GM23338 (cell line): ENCODE results near the gene ANKRD63. TPM values are rescaled to one million over a fixed set of nuclear protein-coding genes. Genes with fewer than 3 reads are reported as not detected.

ENCODE experiments used
- ATAC-seq: fragments of 200-7000 bp; cut with Tn5 transposase; 3 replicates; pipeline ENCODE4 v1.9.1; 2020
- DNase-seq: peaks from one replicate; pipeline ENCODE4 v3.0.0-alpha.2; 2015; ENCODE audit warnings: low spot score
- H2AFZ ChIP-seq: fragments of 200-600 bp; sonication (generic); 2 replicates; pipeline ENCODE4 v1.8.0; 2016; ENCODE audit warnings: antibody characterized with exemption, mild to moderate bottlenecking, moderate library complexity
- H3F3A ChIP-seq: fragments of 200-600 bp; sonication (generic); replicated peaks from 2 replicates; pipeline ENCODE4 v1.8.0; 2017; ENCODE audit warnings: antibody characterized with exemption, mixed run types, low read depth
- H3K27ac ChIP-seq: fragments of 200-600 bp; sonication (generic); 2 replicates; pipeline ENCODE4 v1.6.1; 2016; ENCODE audit warnings: low read depth
- H3K27me3 ChIP-seq: fragments of 200-600 bp; sonication (generic); 2 replicates; pipeline ENCODE4 v1.8.0; 2016; ENCODE audit warnings: mild to moderate bottlenecking, mixed run types, moderate library complexity; ENCODE audit not compliant: insufficient read depth
- H3K36me3 ChIP-seq: fragments of 200-600 bp; sonication (generic); 2 replicates; pipeline ENCODE4 v1.8.0; 2016; ENCODE audit warnings: mild to moderate bottlenecking; ENCODE audit not compliant: insufficient read depth
- H3K4me1 ChIP-seq: fragments of 200-600 bp; sonication (generic); 2 replicates; pipeline ENCODE4 v1.8.0; 2016; ENCODE audit warnings: mild to moderate bottlenecking, moderate library complexity; ENCODE audit not compliant: insufficient read depth
- H3K4me2 ChIP-seq: fragments of 200-600 bp; sonication (generic); 2 replicates; pipeline ENCODE4 v1.7.1; 2017; ENCODE audit warnings: mixed run types
- H3K4me3 ChIP-seq: fragments of 200-600 bp; sonication (generic); 2 replicates; pipeline ENCODE4 v1.6.1; 2016; ENCODE audit warnings: mixed run types
- H3K79me2 ChIP-seq: fragments of 200-600 bp; sonication (generic); replicated peaks from 2 replicates; pipeline ENCODE4 v1.8.0; 2017; ENCODE audit warnings: mild to moderate bottlenecking; ENCODE audit not compliant: insufficient read depth
- H3K9me2 ChIP-seq: fragments of 200-600 bp; sonication (generic); 2 replicates; pipeline ENCODE4 v1.8.0; 2017; ENCODE audit not compliant: insufficient read depth
- H4K20me1 ChIP-seq: fragments of 200-600 bp; sonication (generic); replicated peaks from 2 replicates; pipeline ENCODE4 v1.8.0; 2017; ENCODE audit warnings: mild to moderate bottlenecking; ENCODE audit not compliant: insufficient read depth
- H3K27ac Mint-ChIP-seq: 2 replicates; pipeline ENCODE4 v1.8.0; 2020; ENCODE audit warnings: inconsistent platforms, mild to moderate bottlenecking, moderate library complexity, mixed read lengths
- H3K27me3 Mint-ChIP-seq: 3 replicates; pipeline ENCODE4 v1.8.0; 2022; ENCODE audit warnings: low read depth, mild to moderate bottlenecking, moderate library complexity, mixed read lengths, inconsistent platforms; ENCODE audit not compliant: insufficient read depth, poor library complexity
- H3K36me3 Mint-ChIP-seq: 3 replicates; pipeline ENCODE4 v1.8.0; 2021; ENCODE audit warnings: low read depth, mild to moderate bottlenecking, inconsistent platforms, moderate library complexity, mixed read lengths
- H3K4me1 Mint-ChIP-seq: 3 replicates; pipeline ENCODE4 v1.8.0; 2020; ENCODE audit warnings: mild to moderate bottlenecking, inconsistent platforms, mixed read lengths
- H3K4me3 Mint-ChIP-seq: 3 replicates; pipeline ENCODE4 v1.8.0; 2021; ENCODE audit warnings: moderate library complexity, mild to moderate bottlenecking, inconsistent platforms, mixed read lengths
- H3K9me3 Mint-ChIP-seq: 3 replicates; pipeline ENCODE4 v1.8.0; 2020; ENCODE audit warnings: moderate library complexity, mild to moderate bottlenecking, inconsistent platforms, mixed read lengths
- CREB1 ChIP-seq: fragments of 250-450 bp; sonication (Bioruptor Pico); IDR thresholded peaks from 2 replicates; pipeline ENCODE4 v1.5.0; 2020; ENCODE audit warnings: low read depth, mild to moderate bottlenecking, moderate library complexity
- EZH2 ChIP-seq: fragments of 200-600 bp; sonication (generic); IDR thresholded peaks from one replicate; pipeline ENCODE4 v1.8.0; 2017; ENCODE audit warnings: antibody characterized with exemption, mild to moderate bottlenecking, low read depth; ENCODE audit not compliant: unreplicated experiment
- EZH2phosphoT487 ChIP-seq: fragments of 200-600 bp; sonication (generic); IDR thresholded peaks from one replicate; pipeline ENCODE4 v1.8.1; 2018; ENCODE audit warnings: antibody characterized with exemption; ENCODE audit not compliant: unreplicated experiment
- JUNB ChIP-seq: IDR thresholded peaks from one replicate; pipeline ENCODE4 v1.6.1; 2016; ENCODE audit warnings: antibody characterized with exemption; ENCODE audit not compliant: unreplicated experiment
- NANOG ChIP-seq: IDR thresholded peaks from 2 replicates; pipeline ENCODE4 v1.6.1; 2016; ENCODE audit warnings: antibody characterized with exemption, borderline replicate concordance
- POLR2AphosphoS5 ChIP-seq: IDR thresholded peaks from 2 replicates; pipeline ENCODE4 v1.6.1; 2016; ENCODE audit warnings: antibody characterized with exemption, low read depth
- REST ChIP-seq: IDR thresholded peaks from one replicate; pipeline ENCODE4 v1.6.1; 2018; ENCODE audit warnings: antibody characterized with exemption; ENCODE audit not compliant: unreplicated experiment
- STAT1 ChIP-seq: IDR thresholded peaks from one replicate; pipeline ENCODE4 v1.6.1; 2016; ENCODE audit warnings: antibody characterized with exemption; ENCODE audit not compliant: unreplicated experiment
- ZNF114 ChIP-seq: fragments of 250-450 bp; sonication (Bioruptor Pico); IDR thresholded peaks from 2 replicates; pipeline ENCODE4 v1.5.0; 2020; ENCODE audit warnings: mild to moderate bottlenecking, moderate library complexity
- ZNF331 ChIP-seq: fragments of 250-450 bp; sonication (Bioruptor Pico); IDR thresholded peaks from 2 replicates; pipeline ENCODE4 v1.5.0; 2020; ENCODE audit warnings: low read depth, mild to moderate bottlenecking, moderate library complexity
- ZNF462 ChIP-seq: fragments of 250-450 bp; sonication (Bioruptor Pico); IDR thresholded peaks from 2 replicates; pipeline ENCODE4 v1.5.0; 2020; ENCODE audit warnings: mild to moderate bottlenecking, moderate library complexity
- polyA plus RNA-seq: library from polyadenylated mRNA; unstranded; fragments of >200 nt; fragmentation: Nextera tagmentation; extraction: Ambion mirVana; gene quantifications from 2 replicates; pipeline ENCODE4 v1.2.1, GENCODE V29; 2016
- total RNA-seq: library from RNA; depleted of rRNA; stranded (reverse); fragments of >200 nt; shearing (Covaris generic); gene quantifications from 2 replicates; pipeline ENCODE4 v1.2.3, GENCODE V29; 2014

Gene ANKRD63
- total and polyA plus RNA-seq, 2 experiments from 2014 or later: 0.59 TPM; not detected in 1

- no peaks in the 10 kb centered on the region for H3F3A ChIP-seq
- ATAC-seq (peak; percentile 18), DNase-seq (peak; percentile 57)
- peak overlapping the region; percentile 85; the same call in 1 of the 2 replicates for H2AFZ ChIP-seq
- H3K27ac ChIP-seq: no peak overlapping the region
- H3K79me2 ChIP-seq: no peaks in the 10 kb centered on the region
- peak overlapping the region; percentile 57; the same call in 1 of the 2 replicates for H3K4me3 ChIP-seq
- peak overlapping the region; percentile 91 for H3K4me2 ChIP-seq
- no peaks in the 10 kb centered on the region for H4K20me1 ChIP-seq
- Mint-ChIP-seq H3K4me3 (peak overlapping the region; percentile 63), H3K27me3 (peaks cover 53% of the 10 kb centered on the region), H3K36me3 (no peaks in the 10 kb centered on the region), H3K27ac (no peak overlapping the region), H3K4me1 (peaks cover 33% of the 10 kb centered on the region), H3K9me3 (no peaks in the 10 kb centered on the region)
- peaks cover 21% of the 10 kb centered on the region for H3K4me1 ChIP-seq
- H3K9me2 ChIP-seq: no peaks in the 10 kb centered on the region
- TF ChIP-seq REST (no peak), EZH2phosphoT487 (no peak), ZNF331 (CRISPR knock-in tag) (no peak), ZNF462 (CRISPR knock-in tag) (no peak), EZH2 (no peak), STAT1 (no peak), CREB1 (CRISPR knock-in tag) (no peak), JUNB (no peak), NANOG (no peak), ZNF114 (CRISPR knock-in tag) (no peak), POLR2AphosphoS5 (no peak)
- peaks cover 65% of the 10 kb centered on the region for H3K27me3 ChIP-seq
- H3K36me3 ChIP-seq: no peaks in the 10 kb centered on the region
Observed at GRCh38 chr15:40290545-40290917, 7.7 kb upstream of the ANKRD63 start.
